Glutamatergic neuron (in vitro differentiated cells): ENCODE results near the gene MCTP1. TPM values are rescaled to one million over a fixed set of nuclear protein-coding genes. Genes with fewer than 3 reads are reported as not detected.
"Not testable (repeated sequence)": the region's sequence is repeated elsewhere in the genome, so short reads cannot be mapped to it uniquely, and the experiment has no call there.

ENCODE experiments used
- DNase-seq: peaks from one replicate; pipeline ENCODE4 v3.0.0; 2022
- H3K27ac Mint-ChIP-seq: one replicate; pipeline ENCODE4 v1.8.0; 2020; ENCODE audit warnings: mild to moderate bottlenecking, mixed read lengths, inconsistent platforms; ENCODE audit not compliant: unreplicated experiment
- H3K27me3 Mint-ChIP-seq: one replicate; pipeline ENCODE4 v1.8.0; 2020; ENCODE audit warnings: mild to moderate bottlenecking, moderate library complexity, mixed read lengths, inconsistent platforms; ENCODE audit not compliant: unreplicated experiment
- H3K36me3 Mint-ChIP-seq: one replicate; pipeline ENCODE4 v1.8.0; 2020; ENCODE audit warnings: mild to moderate bottlenecking, mixed read lengths, inconsistent platforms; ENCODE audit not compliant: unreplicated experiment
- H3K4me1 Mint-ChIP-seq: one replicate; pipeline ENCODE4 v1.8.0; 2020; ENCODE audit warnings: mild to moderate bottlenecking, low read depth, mixed read lengths, inconsistent platforms; ENCODE audit not compliant: unreplicated experiment
- H3K4me3 Mint-ChIP-seq: one replicate; pipeline ENCODE4 v1.8.0; 2020; ENCODE audit warnings: mild to moderate bottlenecking, mixed read lengths, inconsistent platforms; ENCODE audit not compliant: unreplicated experiment
- H3K9me3 Mint-ChIP-seq: one replicate; pipeline ENCODE4 v1.8.0; 2020; ENCODE audit warnings: mild to moderate bottlenecking, moderate library complexity, mixed read lengths, inconsistent platforms; ENCODE audit not compliant: unreplicated experiment
- total RNA-seq: library from RNA; stranded (reverse); fragmentation: NEBNext Ultra II Directional; extraction: Animal tissue kit (Norgen Biotek cat#: 25700); gene quantifications from one replicate; pipeline ENCODE4 v1.2.1, GENCODE V29; 2021; ENCODE audit not compliant: unreplicated experiment
- TF ChIP-seq, protein P1 (sequence below): fragments of 200-600 bp; sonication (generic); IDR thresholded peaks from one replicate; pipeline ENCODE4 v1.5.0; 2021; ENCODE audit not compliant: partially characterized antibody, unreplicated experiment

The MCTP1 gene
- total RNA-seq, 1 donor from 2014 or later = 1.7 TPM

DNA sequence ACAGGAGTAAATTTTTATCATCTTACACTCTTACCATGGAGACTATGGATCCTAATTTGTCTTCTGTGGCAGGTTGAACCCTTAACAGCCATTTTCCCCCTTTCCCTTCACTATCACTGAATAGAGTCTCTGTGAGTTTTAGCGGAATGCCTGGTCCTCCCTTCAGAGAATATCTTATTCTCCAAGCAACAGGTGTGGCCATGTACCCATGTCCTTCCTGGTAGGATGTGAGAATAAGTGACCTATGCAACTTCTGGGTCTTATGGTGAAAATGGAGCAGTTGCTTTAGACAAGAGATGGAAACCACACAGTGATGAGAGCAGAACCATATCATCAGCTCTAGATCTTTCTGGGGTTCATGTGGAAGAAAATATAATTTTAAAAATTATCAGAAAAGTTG, 312.6 kb downstream of the MCTP1 start:
- H3K27ac Mint-ChIP-seq = no peak overlapping the region
- H3K4me1 Mint-ChIP-seq = peaks cover 2% of the 10 kb centered on the region
- no peaks in the 10 kb centered on the region for H3K9me3 Mint-ChIP-seq
- TF ChIP-seq, protein P1, sequence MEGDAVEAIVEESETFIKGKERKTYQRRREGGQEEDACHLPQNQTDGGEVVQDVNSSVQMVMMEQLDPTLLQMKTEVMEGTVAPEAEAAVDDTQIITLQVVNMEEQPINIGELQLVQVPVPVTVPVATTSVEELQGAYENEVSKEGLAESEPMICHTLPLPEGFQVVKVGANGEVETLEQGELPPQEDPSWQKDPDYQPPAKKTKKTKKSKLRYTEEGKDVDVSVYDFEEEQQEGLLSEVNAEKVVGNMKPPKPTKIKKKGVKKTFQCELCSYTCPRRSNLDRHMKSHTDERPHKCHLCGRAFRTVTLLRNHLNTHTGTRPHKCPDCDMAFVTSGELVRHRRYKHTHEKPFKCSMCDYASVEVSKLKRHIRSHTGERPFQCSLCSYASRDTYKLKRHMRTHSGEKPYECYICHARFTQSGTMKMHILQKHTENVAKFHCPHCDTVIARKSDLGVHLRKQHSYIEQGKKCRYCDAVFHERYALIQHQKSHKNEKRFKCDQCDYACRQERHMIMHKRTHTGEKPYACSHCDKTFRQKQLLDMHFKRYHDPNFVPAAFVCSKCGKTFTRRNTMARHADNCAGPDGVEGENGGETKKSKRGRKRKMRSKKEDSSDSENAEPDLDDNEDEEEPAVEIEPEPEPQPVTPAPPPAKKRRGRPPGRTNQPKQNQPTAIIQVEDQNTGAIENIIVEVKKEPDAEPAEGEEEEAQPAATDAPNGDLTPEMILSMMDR = no peak
- H3K4me3 Mint-ChIP-seq = no peak overlapping the region
- peaks cover 6% of the 10 kb centered on the region for H3K36me3 Mint-ChIP-seq
- no peaks in the 10 kb centered on the region for H3K27me3 Mint-ChIP-seq
- DNase-seq = no peak

DNA sequence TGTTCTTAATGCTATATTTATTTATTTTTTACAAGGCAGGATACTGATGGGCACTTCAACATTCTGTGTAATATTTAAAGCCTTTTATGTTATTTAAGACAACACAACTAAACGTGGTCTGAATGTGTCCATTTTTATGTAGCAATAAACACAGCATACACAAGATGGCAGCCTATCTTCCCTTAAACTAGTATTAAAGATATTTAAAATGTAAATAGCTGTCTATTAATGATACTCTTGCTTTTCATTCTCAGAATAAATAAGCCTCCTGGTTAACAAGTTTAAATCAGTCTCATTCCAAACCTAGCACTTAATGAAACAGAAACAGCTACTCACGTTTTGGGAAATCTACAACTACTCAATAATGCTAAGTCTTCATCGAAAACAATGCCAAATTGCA, 315.7 kb downstream of the MCTP1 start:
- Mint-ChIP-seq H3K4me3 (no peak overlapping the region), H3K27ac (no peak overlapping the region), H3K4me1 (peaks cover 3% of the 10 kb centered on the region), H3K36me3 (no peaks in the 10 kb centered on the region), H3K9me3 (peaks cover under 1% of the 10 kb centered on the region), H3K27me3 (no peaks in the 10 kb centered on the region)
- no peak for DNase-seq
- TF ChIP-seq, protein P1 = no peak

DNA sequence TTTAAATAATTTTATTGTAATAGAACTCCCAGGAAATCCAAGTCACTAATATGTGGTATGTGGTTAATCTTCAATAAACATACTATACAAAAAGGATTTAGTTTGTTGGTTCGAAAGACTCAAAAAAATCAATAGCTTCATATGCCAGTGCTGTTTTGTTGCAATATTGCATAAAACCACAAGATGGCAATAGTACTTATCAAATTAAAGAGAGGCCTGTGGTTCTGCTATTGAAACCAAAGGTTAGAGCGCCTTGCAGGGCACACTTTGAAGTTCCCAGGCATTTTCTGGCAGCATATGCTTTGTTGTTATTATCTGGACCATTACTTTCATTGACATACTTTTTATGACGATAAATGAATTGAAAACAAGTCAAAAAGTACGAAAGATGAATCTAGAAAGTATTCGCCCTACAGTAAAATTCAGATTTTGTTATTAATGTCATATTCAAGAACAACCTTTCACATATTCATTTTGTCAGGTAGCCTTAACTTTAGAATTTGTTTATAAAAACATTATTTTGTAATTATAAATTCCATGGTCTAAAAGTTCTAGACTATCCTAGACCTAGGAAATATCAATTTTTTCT, 316.3 kb downstream of the MCTP1 start:
- Mint-ChIP-seq H3K9me3 (peaks cover 3% of the 10 kb centered on the region), H3K36me3 (no peaks in the 10 kb centered on the region)
- TF ChIP-seq, protein P1 = peak; percentile 84

DNA sequence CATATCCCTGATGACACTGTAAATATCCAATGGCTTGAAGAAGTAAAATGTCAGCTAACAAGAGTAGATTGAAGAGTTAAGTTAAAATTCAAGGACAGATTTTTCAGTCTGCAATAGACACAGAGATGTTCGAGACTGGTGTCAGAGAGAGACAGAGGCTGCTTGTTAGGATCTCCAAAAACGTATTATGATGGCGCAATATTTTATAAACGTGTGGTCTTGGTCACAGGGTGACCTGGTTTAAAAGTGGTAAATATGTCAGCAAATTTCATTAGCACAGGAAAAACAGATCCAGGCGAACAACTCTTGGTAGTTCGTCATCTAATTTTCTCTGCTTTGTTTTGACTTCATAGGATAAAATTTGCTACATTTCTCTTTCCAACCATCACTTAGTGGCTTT, 317.4 kb downstream of the MCTP1 start:
- Mint-ChIP-seq H3K4me1 (peaks cover 8% of the 10 kb centered on the region), H3K9me3 (peaks cover 3% of the 10 kb centered on the region), H3K27ac (no peak overlapping the region), H3K4me3 (no peak overlapping the region), H3K36me3 (no peaks in the 10 kb centered on the region), H3K27me3 (no peaks in the 10 kb centered on the region)
- no peak for DNase-seq
- TF ChIP-seq, protein P1 = no peak

More for the DNA sequence above, 316.3 kb downstream of the MCTP1 start:
- Mint-ChIP-seq H3K27ac (no peak overlapping the region), H3K4me1 (peaks cover 6% of the 10 kb centered on the region), H3K27me3 (no peaks in the 10 kb centered on the region), H3K4me3 (no peak overlapping the region)
- DNase-seq = no peak

DNA sequence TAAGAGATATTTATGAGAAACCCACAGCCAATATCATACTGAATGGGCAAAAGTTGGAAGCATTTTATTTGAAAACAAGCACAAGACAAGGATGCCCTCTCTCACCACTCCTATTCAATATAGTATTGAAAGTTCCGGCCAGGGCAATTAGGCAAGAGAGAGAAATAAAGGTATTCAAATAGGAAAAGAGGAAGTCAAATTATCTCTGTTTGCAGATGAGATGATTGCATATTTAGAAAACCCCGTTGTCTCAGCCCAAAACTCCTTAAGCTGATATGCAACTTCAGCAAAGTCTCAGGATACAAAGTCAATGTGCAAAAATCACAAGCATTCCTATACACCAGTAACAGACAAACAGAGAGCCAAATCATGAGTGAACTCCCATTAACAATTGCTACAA, 325.6 kb downstream of the MCTP1 start:
- peaks cover 14% of the 10 kb centered on the region for H3K36me3 Mint-ChIP-seq
- H3K9me3 Mint-ChIP-seq = not testable (repeated sequence)

DNA sequence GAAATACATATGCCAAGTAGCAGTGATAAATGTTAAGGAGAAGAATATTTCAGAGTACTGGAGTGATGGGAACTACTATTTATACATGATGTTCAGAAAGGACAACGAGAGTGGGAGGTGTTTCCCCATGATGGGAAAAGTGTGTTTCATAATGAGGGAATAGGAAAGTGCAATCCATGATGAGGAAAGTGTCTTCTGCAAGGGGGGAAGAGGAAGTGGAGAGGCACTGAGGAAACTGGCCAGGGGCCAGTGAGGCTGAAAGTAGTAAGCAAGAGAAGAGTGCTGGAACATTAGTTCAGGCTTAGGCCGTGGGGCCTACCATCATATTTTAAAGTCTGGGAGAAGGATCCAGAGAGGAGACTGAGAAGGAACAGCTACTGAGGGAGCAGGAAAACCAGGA, 339.2 kb downstream of the MCTP1 start:
- no peak for DNase-seq
- Mint-ChIP-seq H3K27me3 (no peaks in the 10 kb centered on the region), H3K4me3 (no peak overlapping the region), H3K27ac (no peak overlapping the region), H3K4me1 (no peaks in the 10 kb centered on the region), H3K36me3 (no peaks in the 10 kb centered on the region), H3K9me3 (no peaks in the 10 kb centered on the region)
- TF ChIP-seq, protein P1 = no peak

More for the DNA sequence above, 325.6 kb downstream of the MCTP1 start:
- not testable (repeated sequence) for H3K27me3 Mint-ChIP-seq, H3K4me3 Mint-ChIP-seq, H3K4me1 Mint-ChIP-seq, H3K27ac Mint-ChIP-seq, DNase-seq
